SU-DHL-6 (cell line): ENCODE measurements around the gene PRKCA.

Experiments
- H2AFZ ChIP-seq: fragments of 200-600 bp; sonication (generic); 2 replicates; pipeline ENCODE4 v1.6.1; 2014; ENCODE audit warnings: low read depth, mild to moderate bottlenecking, moderate library complexity, mixed read lengths, antibody characterized with exemption, low read length; ENCODE audit not compliant: severe bottlenecking
- H3F3A ChIP-seq: fragments of 200-600 bp; shearing (Covaris generic); 2 replicates; pipeline ENCODE4 v1.6.0; 2016; ENCODE audit warnings: antibody characterized with exemption, mild to moderate bottlenecking; ENCODE audit not compliant: insufficient read depth
- H3K27ac ChIP-seq: fragments of 200-600 bp; sonication (generic); 2 replicates; pipeline ENCODE4 v1.5.1; 2016; ENCODE audit warnings: low read depth, mild to moderate bottlenecking, low read length, moderate library complexity, mixed read lengths
- H3K27me3 ChIP-seq: fragments of 200-600 bp; sonication (generic), shearing (Covaris generic); 2 replicates; pipeline ENCODE4 v1.6.0; 2014; ENCODE audit warnings: mild to moderate bottlenecking, low read length
- H3K36me3 ChIP-seq: fragments of 200-600 bp; sonication (generic); 2 replicates; pipeline ENCODE4 v1.6.1; 2014; ENCODE audit warnings: mild to moderate bottlenecking, low read length, mixed read lengths
- H3K4me2 ChIP-seq: fragments of 300-600, 200-600 bp; shearing (Covaris generic), sonication (generic); 2 replicates; pipeline ENCODE4 v1.6.0; 2014; ENCODE audit warnings: low read length, low read depth, mild to moderate bottlenecking; ENCODE audit not compliant: poor library complexity, severe bottlenecking
- H3K4me3 ChIP-seq: fragments of 200-600 bp; sonication (generic); 2 replicates; pipeline ENCODE4 v1.5.1; 2014; ENCODE audit warnings: antibody characterized with exemption, low read length, mild to moderate bottlenecking, mixed read lengths; ENCODE audit not compliant: insufficient read depth, poor library complexity, severe bottlenecking
- H3K79me2 ChIP-seq: fragments of 200-600 bp; sonication (generic); 2 replicates; pipeline ENCODE4 v1.6.1; 2014; ENCODE audit warnings: mild to moderate bottlenecking, low read length, moderate library complexity; ENCODE audit not compliant: insufficient read depth
- H3K9ac ChIP-seq: fragments of 200-600 bp; sonication (generic); 2 replicates; pipeline ENCODE4 v1.7.0; 2014; ENCODE audit warnings: mild to moderate bottlenecking, low read length
- H3K9me2 ChIP-seq: fragments of 200-600 bp; sonication (generic); replicated peaks from 2 replicates; pipeline ENCODE4 v1.6.1; 2014; ENCODE audit warnings: low read length; ENCODE audit not compliant: insufficient read depth
- H3K9me3 ChIP-seq: fragments of 200-600 bp; sonication (generic); 2 replicates; pipeline ENCODE4 v1.6.1; 2014; ENCODE audit warnings: low read length, mixed read lengths; ENCODE audit not compliant: insufficient read depth
- H4K20me1 ChIP-seq: fragments of 200-600 bp; sonication (generic); 2 replicates; pipeline ENCODE4 v1.6.1; 2014; ENCODE audit warnings: low read depth, mild to moderate bottlenecking, antibody characterized with exemption, low read length, moderate library complexity, mixed read lengths
- EZH2phosphoT487 ChIP-seq: fragments of 200-600 bp; sonication (generic), shearing (Covaris generic); conservative IDR thresholded peaks from 2 replicates; pipeline ENCODE4 v1.6.1; 2018; ENCODE audit warnings: mild to moderate bottlenecking, antibody characterized with exemption, low read length, moderate library complexity, mixed read lengths
- TF ChIP-seq, protein P1 (sequence below): fragments of 200-600 bp; sonication (generic); IDR thresholded peaks from one replicate; pipeline ENCODE4 v1.5.1; 2017; ENCODE audit warnings: antibody characterized with exemption, mild to moderate bottlenecking, low read length, moderate library complexity; ENCODE audit not compliant: insufficient read depth, poor library complexity, severe bottlenecking

The PRKCA gene

DNA sequence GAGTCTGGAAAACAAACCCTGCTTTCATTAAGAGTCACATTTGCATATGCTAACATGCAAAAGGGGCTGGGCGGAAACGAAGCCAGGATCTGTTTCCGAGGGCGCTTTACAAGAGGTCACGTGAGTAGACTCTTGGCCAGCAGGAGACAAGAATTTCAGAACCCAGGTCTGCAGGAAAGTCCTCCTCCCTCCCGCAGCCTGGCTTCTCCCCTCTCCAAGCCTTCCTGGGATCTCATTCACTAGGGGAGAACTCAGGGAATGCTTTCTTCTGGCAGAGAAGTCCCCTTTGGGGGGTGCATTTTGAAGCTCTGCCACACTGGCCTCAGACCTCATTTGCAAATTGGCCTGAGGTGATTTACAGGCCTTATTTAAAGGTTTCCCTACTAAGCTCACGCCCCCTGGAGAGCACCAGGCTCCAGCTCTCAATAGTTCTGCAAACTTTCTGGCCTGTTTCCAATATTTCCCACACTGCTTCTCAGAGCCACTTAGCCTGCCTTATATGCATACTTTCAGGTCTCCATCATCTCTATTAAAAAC, 475.3 kb downstream of the PRKCA start:
- 0 out of 2 replicates have a peak, but pooled peaks cover 6% of the 10 kb centered on the region for H3K36me3 ChIP-seq
- no peaks in the 10 kb centered on the region for H3K27me3 ChIP-seq
- H3K9me2 ChIP-seq = no peaks in the 10 kb centered on the region
- no peak overlapping the region for H3K4me3 ChIP-seq
- peak overlapping the region; percentile 26; the same call in 1 of the 2 replicates for H3K9ac ChIP-seq
- no peaks in the 10 kb centered on the region for H4K20me1 ChIP-seq
- H2AFZ ChIP-seq = no peak overlapping the region
- peak overlapping the region; percentile 36 for H3K4me2 ChIP-seq
- peak overlapping the region; percentile 99 for H3K27ac ChIP-seq
- peaks cover 71% of the 10 kb centered on the region for H3F3A ChIP-seq
- no peaks in the 10 kb centered on the region for H3K9me3 ChIP-seq
- H3K79me2 ChIP-seq = no peaks in the 10 kb centered on the region
- no peak for TF ChIP-seq EZH2phosphoT487
- TF ChIP-seq, protein P1, sequence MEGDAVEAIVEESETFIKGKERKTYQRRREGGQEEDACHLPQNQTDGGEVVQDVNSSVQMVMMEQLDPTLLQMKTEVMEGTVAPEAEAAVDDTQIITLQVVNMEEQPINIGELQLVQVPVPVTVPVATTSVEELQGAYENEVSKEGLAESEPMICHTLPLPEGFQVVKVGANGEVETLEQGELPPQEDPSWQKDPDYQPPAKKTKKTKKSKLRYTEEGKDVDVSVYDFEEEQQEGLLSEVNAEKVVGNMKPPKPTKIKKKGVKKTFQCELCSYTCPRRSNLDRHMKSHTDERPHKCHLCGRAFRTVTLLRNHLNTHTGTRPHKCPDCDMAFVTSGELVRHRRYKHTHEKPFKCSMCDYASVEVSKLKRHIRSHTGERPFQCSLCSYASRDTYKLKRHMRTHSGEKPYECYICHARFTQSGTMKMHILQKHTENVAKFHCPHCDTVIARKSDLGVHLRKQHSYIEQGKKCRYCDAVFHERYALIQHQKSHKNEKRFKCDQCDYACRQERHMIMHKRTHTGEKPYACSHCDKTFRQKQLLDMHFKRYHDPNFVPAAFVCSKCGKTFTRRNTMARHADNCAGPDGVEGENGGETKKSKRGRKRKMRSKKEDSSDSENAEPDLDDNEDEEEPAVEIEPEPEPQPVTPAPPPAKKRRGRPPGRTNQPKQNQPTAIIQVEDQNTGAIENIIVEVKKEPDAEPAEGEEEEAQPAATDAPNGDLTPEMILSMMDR = no peak

DNA sequence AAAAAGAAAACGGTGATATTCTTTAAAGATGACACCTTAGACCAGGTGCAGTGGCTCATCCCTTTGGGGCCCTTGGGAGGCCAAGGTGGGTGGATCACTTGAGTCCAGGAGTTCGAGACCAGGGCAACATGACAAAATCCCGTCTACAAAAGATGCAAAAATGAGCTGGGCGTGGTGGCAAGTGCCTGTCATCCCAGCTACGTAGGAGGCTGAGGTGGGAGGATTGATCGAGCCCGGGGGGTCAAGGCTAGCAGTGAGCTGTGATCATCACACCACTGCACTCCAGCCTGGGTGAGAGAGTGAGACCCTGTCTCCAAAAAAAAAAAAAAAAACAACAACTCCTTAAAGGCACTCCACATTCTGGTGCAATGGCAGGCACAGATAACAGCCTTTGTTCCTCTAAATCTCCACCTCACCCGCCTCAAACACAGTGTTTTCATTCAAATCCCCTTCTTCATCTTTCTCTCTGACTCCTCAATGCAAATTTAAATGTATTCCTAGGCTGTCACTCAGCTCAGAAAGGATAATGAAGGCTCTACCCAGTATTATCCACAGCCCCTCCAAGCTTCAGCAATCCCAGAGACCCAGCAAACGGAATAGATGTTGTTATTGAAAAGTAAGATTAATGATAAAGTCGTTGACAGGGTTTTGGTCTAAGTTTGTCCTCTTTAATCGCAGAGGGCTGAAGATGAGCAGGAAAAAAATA, 476.3 kb downstream of the PRKCA start:
- H3K4me3 ChIP-seq = no peak overlapping the region
- H3K27me3 ChIP-seq = no peaks in the 10 kb centered on the region
- H2AFZ ChIP-seq = no peak overlapping the region
- peak overlapping the region; percentile 21 for H3K4me2 ChIP-seq
- H3F3A ChIP-seq = peaks cover 70% of the 10 kb centered on the region
- no peaks in the 10 kb centered on the region for H4K20me1 ChIP-seq
- H3K9me3 ChIP-seq = no peaks in the 10 kb centered on the region
- H3K27ac ChIP-seq = peak overlapping the region; percentile 99
- H3K9me2 ChIP-seq = no peaks in the 10 kb centered on the region
- H3K36me3 ChIP-seq = 0 out of 2 replicates have a peak, but pooled peaks cover 6% of the 10 kb centered on the region
- no peak for TF ChIP-seq EZH2phosphoT487
- TF ChIP-seq, protein P1 = no peak
- H3K9ac ChIP-seq = peak overlapping the region; percentile 14; the same call in 1 of the 2 replicates
- no peaks in the 10 kb centered on the region for H3K79me2 ChIP-seq

DNA sequence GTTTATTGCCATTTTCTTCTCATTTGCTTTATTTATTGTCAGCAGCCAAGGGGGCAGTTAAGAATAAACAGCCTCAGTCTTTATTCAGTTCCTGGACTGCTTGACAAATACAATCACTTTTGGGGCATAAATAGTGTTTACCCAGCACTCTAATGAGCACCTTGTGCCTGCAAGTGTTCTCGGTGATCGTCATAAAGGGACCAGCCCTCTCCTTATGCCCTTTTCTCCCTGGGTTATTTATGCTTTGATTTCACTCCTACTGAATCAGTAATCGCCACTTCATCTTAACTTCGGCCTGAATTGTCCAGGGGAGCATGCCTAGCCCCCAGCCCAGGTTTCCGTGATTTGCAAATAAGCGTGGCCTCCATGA, 476.8 kb downstream of the PRKCA start:
- Histone ChIP-seq H3K4me2 (peak overlapping the region; percentile 21), H2AFZ (no peak overlapping the region), H3K9me3 (no peaks in the 10 kb centered on the region), H3K79me2 (no peaks in the 10 kb centered on the region), H3K27ac (peak overlapping the region; percentile 99), H3K36me3 (0 out of 2 replicates have a peak, but pooled peaks cover 6% of the 10 kb centered on the region), H3K9me2 (no peaks in the 10 kb centered on the region), H3F3A (peaks cover 64% of the 10 kb centered on the region), H4K20me1 (no peaks in the 10 kb centered on the region), H3K9ac (peak overlapping the region; percentile 14; the same call in 1 of the 2 replicates), H3K4me3 (no peak overlapping the region), H3K27me3 (no peaks in the 10 kb centered on the region)
- TF ChIP-seq, protein P1 = no peak
- TF ChIP-seq EZH2phosphoT487 = no peak
